Adrenal gland (tissue), 12 donors: Measurements from ENCODE around the gene TLCD3A. TPM values are rescaled to one million over a fixed set of nuclear protein-coding genes. Genes with fewer than 3 reads are reported as not detected.

ENCODE experiments used
- DNase-seq, 7 donors: peaks; one replicate each; pipeline ENCODE4 v3.0.0-alpha.2; 2019 to 2020
- H3K27ac ChIP-seq, 5 donors: fragments of 200-600 bp; sonication (generic) in 4 of 5; 1 replicate in 3 of 5; 2 replicates in 2 of 5; pipeline versions ENCODE4 v1.5.1 to v1.8.0; 2016 to 2020; ENCODE audit warnings: mild to moderate bottlenecking in 1 of 5
- H3K27me3 ChIP-seq: fragments of 200-600 bp; 2 replicates; pipeline ENCODE4 v1.8.0; 2021
- H3K36me3 ChIP-seq, 2 donors: fragments of 200-600 bp; replicated peaks in 1 of 2; 1 replicate in 1 of 2; 2 replicates in 1 of 2; pipeline versions ENCODE4 v1.5.1 to v1.8.0; 2018 to 2022
- H3K4me1 ChIP-seq, 2 donors: fragments of 200-600 bp; replicated peaks in 1 of 2; 1 replicate in 1 of 2; 2 replicates in 1 of 2; pipeline versions ENCODE4 v1.5.1 to v1.8.0; 2018 to 2021
- H3K4me3 ChIP-seq, 4 donors: fragments of 200-600 bp; sonication (generic) in 3 of 4; one replicate each; pipeline ENCODE4 v1.5.1; 2016 to 2018
- H3K9me3 ChIP-seq, 3 donors: fragments of 200-600 bp; sonication (generic) in 1 of 3; replicated peaks in 1 of 3; 1 replicate in 2 of 3; 2 replicates in 1 of 3; pipeline versions ENCODE4 v1.5.1 to v1.8.0; 2016 to 2021
- CTCF ChIP-seq, 6 experiments: fragments of 450-650 bp in 4 of 6; fragments of 200-600 bp in 2 of 6; sonication (generic) in 1 of 6; IDR thresholded peaks; 1 replicate in 5 of 6; 2 replicates in 1 of 6; pipeline versions ENCODE4 v1.5.1 to v1.8.0; 2016 to 2021; ENCODE audit warnings: antibody characterized with exemption in 6 of 6, mild to moderate bottlenecking in 2 of 6, moderate library complexity in 1 of 6
- POLR2A ChIP-seq, 2 donors: fragments of 450-650 bp; IDR thresholded peaks; one replicate each; pipeline ENCODE4 v1.6.1; 2017; ENCODE audit warnings: antibody characterized with exemption in 2 of 2, mild to moderate bottlenecking in 2 of 2, moderate library complexity in 1 of 2
- WGBS, 4 donors: extraction: QIAGEN DNeasy Blood & Tissue Kit in 2 of 4; methylation state at CpG; one replicate each; pipeline versions ENCODE4 v1.1.5 to v1.1.7; 2013 to 2017; 5-methylcytosine and 5-hydroxymethylcytosine counted together
- intact Hi-C, 2 donors: fragments of 100-400 bp; cut with DNase I; formaldehyde crosslinking; loops; one replicate each; pipeline versions ENCODE4 v1.14.1 to v1.15.0; 2022 to 2023
- polyA plus RNA-seq, 3 donors: library from polyadenylated mRNA; stranded (reverse); fragments of 200-250 nt in 2 of 3; fragments of 350-450 nt in 1 of 3; fragmentation: Illumina TruSeq in 1 of 3; extraction: RNeasy Lipid Tissue Mini Kit (QIAGEN cat#74804) in 1 of 3; gene quantifications; one replicate each; pipeline ENCODE4 v1.2.3, GENCODE V29; 2013 to 2014
- total RNA-seq, 9 donors: library from RNA; depleted of rRNA in 4 of 9; stranded (reverse); fragments of >200 nt in 4 of 9; fragments of 120-200 nt in 1 of 9; fragmentation: NEBNext Ultra II Directional in 1 of 9; extraction: Animal tissue kit (Norgen Biotek cat#: 25700) in 1 of 9; gene quantifications; one replicate each; pipeline versions ENCODE4 v1.1.0 to v1.2.4, GENCODE V29; 2013 to 2023
- donor health status: healthy with polysubstance abuse.
- donor health status: Bipolar disorder and iron deficiency.
- donor health status: DM: yes; HTN: yes; CAD: no.
- donor health status: DM: no; HTN: no; CAD: no.
- donor health status: DM: no; HTN: no; CAD: no.
- donor health status: DM: yes; HTN: yes; CAD: no.

The TLCD3A gene
- total and polyA plus RNA-seq, 12 donors, result 0.72 to 8.7 (median 4.2) TPM

GRCh38 chr17:725084-725483, 7.3 kb upstream of the TLCD3A start:
- DNase-seq, result no peak
- intact Hi-C loops, result no loop called here
- no peaks in the 10 kb centered on the region for H3K9me3 ChIP-seq
- 92 to 98% (median 96%) methylated on average over 14 of the region's 14 CpGs for WGBS, 4 donors
- H3K4me3 ChIP-seq, result no peak overlapping the region
- no peak for TF ChIP-seq POLR2A (IDR thresholded peaks at IDR 0.05)
- TF ChIP-seq CTCF (IDR thresholded peaks at IDR 0.05), result no peak
- no peaks in the 10 kb centered on the region for H3K27me3 ChIP-seq
- H3K36me3 ChIP-seq, result no peaks in the 10 kb centered on the region
- H3K4me1 ChIP-seq, result no peaks in the 10 kb centered on the region
- H3K27ac ChIP-seq, result no peak overlapping the region

- H3K27me3 ChIP-seq, result no peaks in the 10 kb centered on the region
- WGBS, 4 donors, result 82 to 93% (median 85%) methylated on average over 10 to 12 of the region's 12 CpGs
- H3K27ac ChIP-seq, result no peak overlapping the region
- intact Hi-C loops, result no loop called here
- no peaks in the 10 kb centered on the region for H3K36me3 ChIP-seq
- no peaks in the 10 kb centered on the region for H3K9me3 ChIP-seq
- no peak for DNase-seq
- no peak overlapping the region for H3K4me3 ChIP-seq
- TF ChIP-seq POLR2A (IDR thresholded peaks at IDR 0.05), result no peak
- TF ChIP-seq CTCF (IDR thresholded peaks at IDR 0.05), result no peak
- H3K4me1 ChIP-seq, result no peaks in the 10 kb centered on the region
Measured at GRCh38 chr17:725746-726145, 6.7 kb upstream of the TLCD3A start.

- Histone ChIP-seq H3K9me3 (no peaks in the 10 kb centered on the region), H3K27ac (no peak overlapping the region), H3K4me3 (no peak overlapping the region), H3K27me3 (no peaks in the 10 kb centered on the region), H3K36me3 (no peaks in the 10 kb centered on the region), H3K4me1 (no peaks in the 10 kb centered on the region)
- DNase-seq, result no peak
- TF ChIP-seq POLR2A (IDR thresholded peaks at IDR 0.05) (no peak), CTCF (IDR thresholded peaks at IDR 0.05) (no peak)
- 69 to 83% (median 75%) methylated on average over 19 to 20 of the region's 20 CpGs for WGBS, 4 donors
- intact Hi-C loops, result no loop called here
Measured at GRCh38 chr17:726271-726919, 6.0 kb upstream of the TLCD3A start.

- TF ChIP-seq CTCF (IDR thresholded peaks at IDR 0.05) (no peak), POLR2A (IDR thresholded peaks at IDR 0.05) (no peak)
- Histone ChIP-seq H3K4me1 (no peaks in the 10 kb centered on the region), H3K27ac (no peak overlapping the region), H3K9me3 (no peaks in the 10 kb centered on the region), H3K36me3 (no peaks in the 10 kb centered on the region), H3K4me3 (no peak overlapping the region), H3K27me3 (no peaks in the 10 kb centered on the region)
- 85 to 96% (median 93%) methylated on average over 5 of the region's 5 CpGs for WGBS, 4 donors
- DNase-seq, result no peak
- intact Hi-C loops, result no loop called here
Measured at GRCh38 chr17:728911-729310, 3.5 kb upstream of the TLCD3A start.
